NOMO-1 (cell line): ENCODE results near the gene TMCC1.

ENCODE experiments used
- DNase-seq, 2 experiments: peaks; one replicate each; lab custom pipeline; 2025; ENCODE audit not compliant: unreplicated experiment in 2 of 2; lab: John Stamatoyannopoulos, UW

The TMCC1 gene

GRCh38 chr3:129603991-129604749, 289.3 kb downstream of the TMCC1 start:
- no peak for DNase-seq

- DNase-seq = no peak
Measured at GRCh38 chr3:129603561-129603942, 290.0 kb downstream of the TMCC1 start.

GRCh38 chr3:129602730-129603560, 290.6 kb downstream of the TMCC1 start:
- DNase-seq = no peak

GRCh38 chr3:129602309-129602708, 291.2 kb downstream of the TMCC1 start:
- no peak for DNase-seq

GRCh38 chr3:129601713-129602112, 291.8 kb downstream of the TMCC1 start:
- DNase-seq = no peak

GRCh38 chr3:129600348-129600747, 293.2 kb downstream of the TMCC1 start:
- DNase-seq = no peak

GRCh38 chr3:129599607-129600006, 293.9 kb downstream of the TMCC1 start:
- DNase-seq = peak; percentile 81 to 88

- no peak for DNase-seq
Measured at GRCh38 chr3:129599073-129599472, 294.4 kb downstream of the TMCC1 start.

- DNase-seq = no peak
Measured at GRCh38 chr3:129598484-129598883, 295.0 kb downstream of the TMCC1 start.

- DNase-seq = no peak
Measured at GRCh38 chr3:129598000-129598381, 295.5 kb downstream of the TMCC1 start.
